Activated CD8-positive, alpha-beta T cell treated with anti-CD3 and anti-CD28 coated beads, Interleukin-2, amount 10 ng/mL, durations not matched to agents 7 days and 5 days (primary cell): ENCODE measurements around the gene TMEM158. TPM values are rescaled to one million over a fixed set of nuclear protein-coding genes. Genes with fewer than 3 reads are reported as not detected.

ENCODE experiments used
- ATAC-seq: fragments of 150-1000 bp; cut with Tn5 transposase; one replicate; pipeline ENCODE4 v1.10.0; 2021; ENCODE audit warnings: moderate library complexity
- CTCF ChIA-PET: fragments of 350-600 bp; sonication (Branson Sonifier 250); formaldehyde crosslinking; loops from one replicate; lab custom pipeline; 2021; ENCODE audit warnings: antibody characterized with exemption; lab: Charles Lee
- POLR2A ChIA-PET: fragments of 350-600 bp; sonication (Branson Sonifier 250); formaldehyde crosslinking; loops from one replicate; lab custom pipeline; 2021; ENCODE audit warnings: antibody characterized with exemption; lab: Charles Lee
- DNase-seq: peaks from one replicate; pipeline ENCODE4 v3.0.0-alpha.2; 2020
- H3K27ac Mint-ChIP-seq: one replicate; pipeline ENCODE4 v1.8.0; 2021; ENCODE audit warnings: mild to moderate bottlenecking, mixed read lengths
- H3K27me3 Mint-ChIP-seq: one replicate; pipeline ENCODE4 v1.8.0; 2021; ENCODE audit warnings: low read depth, mixed read lengths
- H3K36me3 Mint-ChIP-seq: one replicate; pipeline ENCODE4 v1.8.0; 2021; ENCODE audit warnings: low read depth, mixed read lengths
- H3K4me1 Mint-ChIP-seq: one replicate; pipeline ENCODE4 v1.8.0; 2021; ENCODE audit warnings: low read depth, mixed read lengths
- H3K4me3 Mint-ChIP-seq: one replicate; pipeline ENCODE4 v1.8.0; 2021; ENCODE audit warnings: mild to moderate bottlenecking, mixed read lengths
- H3K9me3 Mint-ChIP-seq: one replicate; pipeline ENCODE4 v1.8.0; 2022; ENCODE audit warnings: mixed read lengths; ENCODE audit not compliant: insufficient read depth
- total RNA-seq, 2 experiments: library from RNA; stranded (reverse); gene quantifications; one replicate each; pipeline ENCODE4 v1.2.3, GENCODE V29; 2021

TMEM158 gene
- under 1 TPM; 0.13 to 0.24 TPM for total RNA-seq

- peak; percentile 89 for ATAC-seq
- POLR2A ChIA-PET: no interaction called here
These were observed at the start of gene TMEM158 for GRCh38 chr3:45226206-45226915. Gene TMEM158, minus strand, starts transcription at chr3:45226287. Its CDS starts 260 bp downstream, at chr3:45226027.

GRCh38 chr3:45275006-45275704, 49.1 kb upstream of the TMEM158 start:
- ChIA-PET CTCF (interaction anchor here (2.0 kb wide), 1 partner anchor 235 kb away, joined by 7 read pairs; no protein-coding TSS in a partner anchor), POLR2A (no interaction called here)
- DNase-seq (no peak), ATAC-seq (no peak)
- peaks cover 6% of the 10 kb centered on the region for H3K9me3 Mint-ChIP-seq
- peaks cover 31% of the 10 kb centered on the region for H3K27me3 Mint-ChIP-seq
- H3K4me3 Mint-ChIP-seq: no peak overlapping the region
- no peaks in the 10 kb centered on the region for H3K4me1 Mint-ChIP-seq
- no peaks in the 10 kb centered on the region for H3K36me3 Mint-ChIP-seq
- no peak overlapping the region for H3K27ac Mint-ChIP-seq

More at GRCh38 chr3:45226206-45226915, at the start of gene TMEM158:
- Mint-ChIP-seq H3K4me1 (peaks cover 11% of the 10 kb centered on the region), H3K4me3 (peak within 1 kb of the TSS; percentile 53), H3K36me3 (peaks cover 3% of the 10 kb centered on the region), H3K27ac (no peak within 1 kb of the TSS), H3K27me3 (peaks cover 71% of the 10 kb centered on the region), H3K9me3 (no peaks in the 10 kb centered on the region)
- CTCF ChIA-PET: interaction anchor here (0.7 to 2.7 kb wide), 3 partner anchors 15 to 186 kb away, joined by 3 to 10 read pairs (median 6); no protein-coding TSS in a partner anchor
- peak; percentile 76 for DNase-seq

GRCh38 chr3:45273681-45274515, 47.8 kb upstream of the TMEM158 start:
- Mint-ChIP-seq H3K4me1 (no peaks in the 10 kb centered on the region), H3K9me3 (peaks cover 6% of the 10 kb centered on the region), H3K27me3 (peaks cover 26% of the 10 kb centered on the region), H3K4me3 (no peak overlapping the region), H3K36me3 (no peaks in the 10 kb centered on the region), H3K27ac (no peak overlapping the region)
- CTCF ChIA-PET: interaction anchor here (0.6 to 2.0 kb wide), 2 partner anchors 20 to 234 kb away, joined by 3 to 7 read pairs; no protein-coding TSS in a partner anchor
- ATAC-seq (no peak), DNase-seq (no peak)
- POLR2A ChIA-PET: no interaction called here

GRCh38 chr3:45272828-45273470, 46.9 kb upstream of the TMEM158 start:
- peaks cover 2% of the 10 kb centered on the region for H3K9me3 Mint-ChIP-seq
- peaks cover 24% of the 10 kb centered on the region for H3K27me3 Mint-ChIP-seq
- ATAC-seq (no peak), DNase-seq (no peak)
- H3K27ac Mint-ChIP-seq: no peak overlapping the region
- no peaks in the 10 kb centered on the region for H3K36me3 Mint-ChIP-seq
- H3K4me3 Mint-ChIP-seq: no peak overlapping the region
- CTCF ChIA-PET: interaction anchor here (0.6 to 2.0 kb wide), 3 partner anchors 19 to 440 kb away, joined by 3 to 7 read pairs (median 3); no protein-coding TSS in a partner anchor
- POLR2A ChIA-PET: interaction anchor here (0.9 kb wide), 1 partner anchor 19 kb away, joined by 3 read pairs; no protein-coding TSS in a partner anchor
- no peaks in the 10 kb centered on the region for H3K4me1 Mint-ChIP-seq

- Mint-ChIP-seq H3K27me3 (peaks cover 19% of the 10 kb centered on the region), H3K4me3 (no peak overlapping the region), H3K9me3 (no peaks in the 10 kb centered on the region), H3K27ac (no peak overlapping the region), H3K4me1 (no peaks in the 10 kb centered on the region), H3K36me3 (no peaks in the 10 kb centered on the region)
- ChIA-PET POLR2A (interaction anchor here (0.9 kb wide), 1 partner anchor 18 kb away, joined by 3 read pairs; no protein-coding TSS in a partner anchor), CTCF (interaction anchor here (1.0 kb wide), 1 partner anchor 441 kb away, joined by 3 read pairs; no protein-coding TSS in a partner anchor)
- ATAC-seq (no peak), DNase-seq (no peak)
These were observed 46.1 kb upstream of the TMEM158 start for GRCh38 chr3:45272032-45272810.

- no peak for DNase-seq
- Mint-ChIP-seq H3K27ac (no peak overlapping the region), H3K9me3 (no peaks in the 10 kb centered on the region), H3K4me3 (no peak overlapping the region), H3K36me3 (no peaks in the 10 kb centered on the region), H3K27me3 (peaks cover 16% of the 10 kb centered on the region), H3K4me1 (no peaks in the 10 kb centered on the region)
- CTCF ChIA-PET: no interaction called here
- POLR2A ChIA-PET: interaction anchor here (0.6 kb wide), 1 partner anchor 276 kb away, joined by 4 read pairs; no protein-coding TSS in a partner anchor
- ATAC-seq: no peak
These were observed 43.9 kb upstream of the TMEM158 start for GRCh38 chr3:45269952-45270351.

GRCh38 chr3:45267097-45267496, 41.0 kb upstream of the TMEM158 start:
- ATAC-seq (no peak), DNase-seq (no peak)
- H3K27ac Mint-ChIP-seq: no peak overlapping the region
- no peaks in the 10 kb centered on the region for H3K9me3 Mint-ChIP-seq
- no peak overlapping the region for H3K4me3 Mint-ChIP-seq
- H3K36me3 Mint-ChIP-seq: no peaks in the 10 kb centered on the region
- CTCF ChIA-PET: interaction anchor here (1.1 kb wide), 1 partner anchor 229 kb away, joined by 3 read pairs; no protein-coding TSS in a partner anchor
- no peaks in the 10 kb centered on the region for H3K4me1 Mint-ChIP-seq
- H3K27me3 Mint-ChIP-seq: peaks cover 12% of the 10 kb centered on the region
- POLR2A ChIA-PET: no interaction called here

- ChIA-PET POLR2A (no interaction called here), CTCF (no interaction called here)
- ATAC-seq (no peak), DNase-seq (no peak)
- H3K9me3 Mint-ChIP-seq: no peaks in the 10 kb centered on the region
- H3K4me3 Mint-ChIP-seq: no peak overlapping the region
- no peaks in the 10 kb centered on the region for H3K4me1 Mint-ChIP-seq
- H3K27me3 Mint-ChIP-seq: peaks cover 15% of the 10 kb centered on the region
- no peak overlapping the region for H3K27ac Mint-ChIP-seq
- H3K36me3 Mint-ChIP-seq: no peaks in the 10 kb centered on the region
These were observed 35.4 kb upstream of the TMEM158 start for GRCh38 chr3:45261333-45262110.

- no peaks in the 10 kb centered on the region for H3K4me1 Mint-ChIP-seq
- DNase-seq (no peak), ATAC-seq (no peak)
- H3K27me3 Mint-ChIP-seq: peaks cover 19% of the 10 kb centered on the region
- ChIA-PET POLR2A (interaction anchor here (0.6 kb wide), 1 partner anchor 182 kb away, joined by 3 read pairs; no protein-coding TSS in a partner anchor), CTCF (no interaction called here)
- no peaks in the 10 kb centered on the region for H3K9me3 Mint-ChIP-seq
- H3K27ac Mint-ChIP-seq: no peak overlapping the region
- no peaks in the 10 kb centered on the region for H3K36me3 Mint-ChIP-seq
- H3K4me3 Mint-ChIP-seq: no peak overlapping the region
These were observed 33.0 kb upstream of the TMEM158 start for GRCh38 chr3:45259133-45259532.

GRCh38 chr3:45258317-45258716, 32.2 kb upstream of the TMEM158 start:
- Mint-ChIP-seq H3K4me3 (no peak overlapping the region), H3K4me1 (no peaks in the 10 kb centered on the region), H3K9me3 (no peaks in the 10 kb centered on the region), H3K27ac (no peak overlapping the region), H3K36me3 (no peaks in the 10 kb centered on the region), H3K27me3 (peaks cover 19% of the 10 kb centered on the region)
- CTCF ChIA-PET: no interaction called here
- DNase-seq (no peak), ATAC-seq (no peak)
- POLR2A ChIA-PET: no interaction called here
